ENCODE data around the gene DYSF.

DNA sequence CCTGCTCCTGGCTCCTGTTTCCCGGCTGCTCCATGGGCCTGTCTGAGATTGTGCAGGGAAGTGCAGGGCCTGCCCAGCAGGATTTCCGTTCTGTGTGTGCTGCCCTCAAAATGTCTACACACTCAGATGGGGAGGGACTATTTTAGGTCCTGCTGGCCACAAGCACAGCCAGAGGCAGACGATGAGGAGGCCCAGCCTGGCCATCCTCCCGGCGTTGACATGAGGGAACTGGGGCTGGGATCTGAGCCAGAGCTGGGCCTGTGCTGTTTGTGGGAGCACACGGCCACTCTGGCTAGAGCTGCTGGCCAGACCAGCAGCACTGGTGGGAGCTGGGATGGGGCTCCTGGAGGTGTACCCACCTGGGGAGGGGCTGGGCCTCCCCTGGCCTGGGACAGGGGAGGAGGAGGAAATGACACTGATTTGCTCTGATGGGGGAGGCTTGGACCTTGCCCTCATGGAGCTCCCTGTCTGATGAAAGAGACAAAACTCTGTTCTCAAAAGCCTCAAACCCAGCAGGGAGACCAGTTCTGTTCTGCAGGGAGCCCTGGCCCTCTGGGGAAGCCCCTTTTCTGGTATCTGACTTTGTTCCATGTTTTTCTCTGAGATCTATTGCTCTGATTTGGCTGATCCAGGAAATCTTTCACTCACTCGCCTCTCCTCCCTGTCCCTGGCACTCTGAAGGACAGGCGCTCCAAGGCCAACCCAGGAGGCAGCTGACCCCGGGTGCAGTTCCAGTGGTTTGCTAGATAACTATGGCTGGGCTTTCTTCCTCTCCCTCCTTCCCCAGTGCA is 161.8 kb downstream of the DYSF start:
- TF ChIP-seq POLR2A (IDR thresholded peaks at IDR 0.05) = no peak
- TF ChIP-seq, protein P1, sequence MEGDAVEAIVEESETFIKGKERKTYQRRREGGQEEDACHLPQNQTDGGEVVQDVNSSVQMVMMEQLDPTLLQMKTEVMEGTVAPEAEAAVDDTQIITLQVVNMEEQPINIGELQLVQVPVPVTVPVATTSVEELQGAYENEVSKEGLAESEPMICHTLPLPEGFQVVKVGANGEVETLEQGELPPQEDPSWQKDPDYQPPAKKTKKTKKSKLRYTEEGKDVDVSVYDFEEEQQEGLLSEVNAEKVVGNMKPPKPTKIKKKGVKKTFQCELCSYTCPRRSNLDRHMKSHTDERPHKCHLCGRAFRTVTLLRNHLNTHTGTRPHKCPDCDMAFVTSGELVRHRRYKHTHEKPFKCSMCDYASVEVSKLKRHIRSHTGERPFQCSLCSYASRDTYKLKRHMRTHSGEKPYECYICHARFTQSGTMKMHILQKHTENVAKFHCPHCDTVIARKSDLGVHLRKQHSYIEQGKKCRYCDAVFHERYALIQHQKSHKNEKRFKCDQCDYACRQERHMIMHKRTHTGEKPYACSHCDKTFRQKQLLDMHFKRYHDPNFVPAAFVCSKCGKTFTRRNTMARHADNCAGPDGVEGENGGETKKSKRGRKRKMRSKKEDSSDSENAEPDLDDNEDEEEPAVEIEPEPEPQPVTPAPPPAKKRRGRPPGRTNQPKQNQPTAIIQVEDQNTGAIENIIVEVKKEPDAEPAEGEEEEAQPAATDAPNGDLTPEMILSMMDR (IDR thresholded peaks at IDR 0.05) = no peak

Data from lower leg skin (tissue), 3 donors.